NT2/D1 (cell line): ENCODE results near the gene CFAP61.

Experiments
- DNase-seq: peaks from one replicate; pipeline ENCODE4 v3.0.0-alpha.2; 2011; ENCODE audit warnings: low read depth, low spot score
- H3K27me3 ChIP-seq: 2 replicates; pipeline ENCODE4 v1.6.0; 2011; ENCODE audit warnings: mild to moderate bottlenecking; ENCODE audit not compliant: insufficient read length, insufficient read depth
- H3K36me3 ChIP-seq: 2 replicates; pipeline ENCODE4 v1.6.1; 2011; ENCODE audit warnings: mild to moderate bottlenecking, low read length, mixed read lengths; ENCODE audit not compliant: insufficient read depth, insufficient read length
- H3K4me1 ChIP-seq: 2 replicates; pipeline ENCODE4 v1.5.1; 2011; ENCODE audit not compliant: insufficient read depth, insufficient read length
- H3K4me3 ChIP-seq: 2 replicates; pipeline ENCODE4 v1.5.1; 2011; ENCODE audit warnings: low read depth; ENCODE audit not compliant: insufficient read length
- H3K9ac ChIP-seq: 2 replicates; pipeline ENCODE4 v1.6.0; 2011; ENCODE audit warnings: low read depth; ENCODE audit not compliant: insufficient read length
- H3K9me3 ChIP-seq: 2 replicates; pipeline ENCODE4 v1.5.1; 2011; ENCODE audit warnings: mild to moderate bottlenecking, low read length; ENCODE audit not compliant: insufficient read depth
- SUZ12 ChIP-seq: IDR thresholded peaks from 2 replicates; pipeline ENCODE4 v1.6.1; 2011; ENCODE audit not compliant: insufficient read length, insufficient read depth; ENCODE audit errors: extremely low read depth
- YY1 ChIP-seq: IDR thresholded peaks from 2 replicates; pipeline ENCODE4 v1.6.1; 2011; ENCODE audit not compliant: insufficient read length, insufficient read depth
- ZNF274 ChIP-seq: IDR thresholded peaks from 2 replicates; pipeline ENCODE4 v1.6.1; 2011; ENCODE audit warnings: mild to moderate bottlenecking, low read depth, low read length

Gene CFAP61

GRCh38 chr20:20366876-20367574 lies 314.7 kb downstream of the CFAP61 start:
- H3K4me3 ChIP-seq, result peak overlapping the region; percentile 21
- peaks cover 79% of the 10 kb centered on the region for H3K27me3 ChIP-seq
- DNase-seq, result no peak
- no peak overlapping the region for H3K9ac ChIP-seq
- no peaks in the 10 kb centered on the region for H3K9me3 ChIP-seq
- H3K36me3 ChIP-seq, result no peaks in the 10 kb centered on the region
- no peaks in the 10 kb centered on the region for H3K4me1 ChIP-seq
- TF ChIP-seq SUZ12, result peak; percentile 53
- TF ChIP-seq ZNF274, result no peak

GRCh38 chr20:20367575-20368417 lies 315.5 kb downstream of the CFAP61 start, which contains the start of gene INSM1:
TSS of gene INSM1 (plus strand) at chr20:20368104. CDS start at chr20:20368268, 164 bp downstream.
- no peaks in the 10 kb centered on the region for H3K36me3 ChIP-seq
- H3K4me3 ChIP-seq, result peak within 1 kb of the TSS; percentile 46
- TF ChIP-seq SUZ12, result no peak
- no peak for TF ChIP-seq ZNF274
- no peak for TF ChIP-seq YY1
- peak within 1 kb of the TSS; percentile 67 for H3K9ac ChIP-seq
- H3K9me3 ChIP-seq, result no peaks in the 10 kb centered on the region
- DNase-seq, result no peak
- no peaks in the 10 kb centered on the region for H3K4me1 ChIP-seq
- H3K27me3 ChIP-seq, result peaks cover 73% of the 10 kb centered on the region

GRCh38 chr20:20368418-20369249 lies 316.3 kb downstream of the CFAP61 start:
- Histone ChIP-seq H3K4me1 (peaks cover 6% of the 10 kb centered on the region), H3K9me3 (no peaks in the 10 kb centered on the region), H3K27me3 (peaks cover 66% of the 10 kb centered on the region), H3K9ac (peak overlapping the region; percentile 67), H3K4me3 (peak overlapping the region; percentile 45), H3K36me3 (no peaks in the 10 kb centered on the region)
- TF ChIP-seq SUZ12, result peak; percentile 7
- no peak for TF ChIP-seq ZNF274
- no peak for TF ChIP-seq YY1
- no peak for DNase-seq

GRCh38 chr20:20369250-20370093 lies 317.1 kb downstream of the CFAP61 start:
- TF ChIP-seq YY1 (no peak), ZNF274 (no peak), SUZ12 (no peak)
- H3K9ac ChIP-seq, result peak overlapping the region; percentile 67
- DNase-seq, result no peak
- H3K4me3 ChIP-seq, result peak overlapping the region; percentile 45
- peaks cover 61% of the 10 kb centered on the region for H3K27me3 ChIP-seq
- no peaks in the 10 kb centered on the region for H3K36me3 ChIP-seq
- no peaks in the 10 kb centered on the region for H3K9me3 ChIP-seq
- peaks cover 6% of the 10 kb centered on the region for H3K4me1 ChIP-seq

- Histone ChIP-seq H3K9ac (peak overlapping the region; percentile 67), H3K4me3 (peak overlapping the region; percentile 45), H3K36me3 (no peaks in the 10 kb centered on the region), H3K27me3 (peaks cover 60% of the 10 kb centered on the region), H3K9me3 (no peaks in the 10 kb centered on the region), H3K4me1 (peaks cover 6% of the 10 kb centered on the region)
- no peak for TF ChIP-seq YY1
- TF ChIP-seq SUZ12, result no peak
- TF ChIP-seq ZNF274, result no peak
- no peak for DNase-seq
Observed at GRCh38 chr20:20370094-20370575, 317.8 kb downstream of the CFAP61 start.

- H3K9me3 ChIP-seq, result no peaks in the 10 kb centered on the region
- H3K4me3 ChIP-seq, result no peak overlapping the region
- no peaks in the 10 kb centered on the region for H3K36me3 ChIP-seq
- H3K4me1 ChIP-seq, result peaks cover 6% of the 10 kb centered on the region
- TF ChIP-seq YY1 (no peak), ZNF274 (no peak), SUZ12 (no peak)
- peaks cover 55% of the 10 kb centered on the region for H3K27me3 ChIP-seq
- DNase-seq, result no peak
- H3K9ac ChIP-seq, result peak overlapping the region; percentile 16
Observed at GRCh38 chr20:20371083-20371482, 318.8 kb downstream of the CFAP61 start.
